Measurements from ENCODE around the gene ABLIM2. TPM values are rescaled to one million over a fixed set of nuclear protein-coding genes. Genes with fewer than 3 reads are reported as not detected.

ABLIM2 gene
- 10 to 100 TPM in 2 of 4 donors, 1 to 10 TPM in 2; 9.2 to 24.0 (median 12.3) TPM for total RNA-seq

DNA sequence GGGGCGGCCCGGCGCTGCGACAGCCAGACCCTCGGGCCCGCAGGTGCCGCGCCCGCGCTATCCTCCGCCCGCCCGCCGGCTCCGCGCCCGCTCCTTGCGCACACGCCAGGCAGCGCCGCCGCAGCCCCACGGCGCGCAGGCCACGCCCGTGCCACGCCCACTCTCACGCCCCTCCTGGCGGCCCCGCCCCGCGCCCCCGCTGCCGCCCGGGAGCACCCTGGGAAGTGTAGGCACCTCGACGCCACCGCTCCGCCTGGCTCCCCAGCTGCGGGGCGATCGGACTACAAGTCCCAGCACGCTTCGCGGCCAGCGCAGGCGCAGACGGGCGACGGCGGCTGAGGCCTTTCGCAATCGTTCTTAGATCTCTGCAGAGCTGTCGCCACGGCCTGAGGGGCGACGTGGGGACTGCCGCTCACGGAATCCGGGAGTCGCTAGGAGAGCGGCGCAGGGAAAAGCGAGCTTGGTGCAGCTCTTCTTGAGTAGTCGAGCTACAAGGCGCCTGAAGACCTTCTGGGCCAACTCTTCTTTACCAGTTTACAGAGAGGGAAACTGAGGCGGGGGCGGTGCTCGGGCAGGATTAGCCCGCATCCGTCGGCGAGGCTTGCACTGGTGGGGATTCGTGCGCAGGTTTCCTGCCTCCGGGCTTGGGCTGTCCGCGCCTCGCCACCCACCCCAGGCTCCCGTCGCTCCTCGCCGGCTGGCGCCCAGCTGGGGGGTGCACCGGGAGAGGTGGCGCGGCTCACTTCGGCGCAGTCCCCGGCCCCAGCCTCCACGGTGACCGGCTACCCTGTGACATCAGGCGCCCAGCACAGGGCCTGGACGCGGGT lies at the start of gene ABLIM2:
TSS of gene ABLIM2 (minus strand) at position 104 of the 827 bp plus-strand sequence. CDS start 124 bp downstream, outside the sequence.
- Histone ChIP-seq H3K9me3 (no peaks in the 10 kb centered on the region), H3K4me1 (peaks cover 25 to 41% of the 10 kb centered on the region in 2 donors), H3K27ac (peak within 1 kb of the TSS in 1 of 3 donors; percentile 22), H3K27me3 (no peaks in the 10 kb centered on the region), H3K36me3 (no peaks in the 10 kb centered on the region), H3K4me3 (replicated peaks in 1 of 3) (peak within 1 kb of the TSS; percentile 41 to 74 (median 60))
- TF ChIP-seq POLR2A (IDR thresholded peaks at IDR 0.05) (peak in 1 of 2 donors; percentile 79), CTCF (IDR thresholded peaks at IDR 0.05) (no peak)
- intact Hi-C loops (cut with DNase I) = no loop called here
- 0 to 2% methylated on average over 12 to 50 of the region's 96 CpGs for WGBS, 2 donors
- peak; percentile 98 to 99 for DNase-seq

GRCh38 chr4:8207314-8207713 lies 48.7 kb upstream of the ABLIM2 start:
- Histone ChIP-seq H3K4me1 (peaks cover 0 to 19% of the 10 kb centered on the region in 2 donors), H3K27ac (no peak overlapping the region), H3K9me3 (no peaks in the 10 kb centered on the region), H3K27me3 (no peaks in the 10 kb centered on the region), H3K4me3 (replicated peaks in 1 of 3) (no peak overlapping the region), H3K36me3 (no peaks in the 10 kb centered on the region)
- no peak for DNase-seq
- WGBS, 2 donors = 85 to 94% methylated on average over 6 of the region's 6 CpGs
- intact Hi-C loops (cut with DNase I) = no loop called here
- TF ChIP-seq CTCF (IDR thresholded peaks at IDR 0.05) (no peak), POLR2A (IDR thresholded peaks at IDR 0.05) (no peak)

DNA sequence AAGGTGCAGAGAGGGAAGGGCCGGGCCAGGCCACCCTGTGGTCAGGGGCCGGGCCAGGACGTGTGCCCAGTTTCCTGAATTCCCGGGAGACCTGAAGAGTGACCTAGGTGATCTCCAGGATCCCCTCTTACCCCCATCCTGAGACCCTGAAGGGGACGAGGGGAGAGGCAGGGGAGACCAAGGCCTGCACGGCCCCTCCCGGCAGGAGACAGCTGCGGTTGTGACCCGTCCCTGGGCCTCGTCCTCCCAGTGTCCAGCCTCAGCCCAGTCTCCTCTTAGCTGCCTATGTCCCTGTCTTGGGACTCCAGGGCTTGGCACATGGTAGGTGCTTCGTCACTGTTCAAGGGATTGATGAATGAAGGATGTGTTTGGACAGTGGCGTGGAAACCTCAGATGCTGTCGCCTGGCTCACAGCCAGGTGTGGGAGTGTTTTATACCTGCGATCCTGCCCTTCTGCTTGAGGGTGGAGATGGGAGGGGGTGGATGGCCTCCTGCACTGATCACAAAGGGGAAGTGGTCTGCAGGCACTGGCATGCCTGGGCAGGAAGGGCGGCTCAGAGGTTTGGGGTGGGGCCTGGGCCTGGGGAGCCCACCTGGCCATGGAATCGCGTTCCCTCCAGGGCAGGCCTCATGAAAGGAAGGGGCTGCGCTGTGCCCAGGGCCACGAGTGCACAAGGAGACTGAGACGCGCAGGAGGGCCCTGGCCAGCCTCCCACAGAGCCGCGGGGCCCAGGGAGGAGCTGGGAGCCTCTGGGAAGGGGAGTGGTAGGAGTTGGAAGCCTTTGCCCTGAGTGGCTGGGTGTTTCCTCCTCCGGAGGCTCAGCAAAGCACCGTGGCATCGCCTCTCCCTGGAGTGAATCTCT lies 47.4 kb upstream of the ABLIM2 start:
- 74 to 75% methylated on average over 15 to 16 of the region's 26 CpGs for WGBS, 2 donors
- no peaks in the 10 kb centered on the region for H3K27me3 ChIP-seq
- H3K4me1 ChIP-seq = peaks cover 9 to 32% of the 10 kb centered on the region in 2 donors
- no peaks in the 10 kb centered on the region for H3K9me3 ChIP-seq
- H3K4me3 ChIP-seq (replicated peaks in 1 of 3) = no peak overlapping the region
- no peaks in the 10 kb centered on the region for H3K36me3 ChIP-seq
- no peak overlapping the region for H3K27ac ChIP-seq
- no peak for TF ChIP-seq CTCF (IDR thresholded peaks at IDR 0.05)
- TF ChIP-seq POLR2A (IDR thresholded peaks at IDR 0.05) = no peak
- intact Hi-C loops (cut with DNase I) = no loop called here
- DNase-seq = no peak

DNA sequence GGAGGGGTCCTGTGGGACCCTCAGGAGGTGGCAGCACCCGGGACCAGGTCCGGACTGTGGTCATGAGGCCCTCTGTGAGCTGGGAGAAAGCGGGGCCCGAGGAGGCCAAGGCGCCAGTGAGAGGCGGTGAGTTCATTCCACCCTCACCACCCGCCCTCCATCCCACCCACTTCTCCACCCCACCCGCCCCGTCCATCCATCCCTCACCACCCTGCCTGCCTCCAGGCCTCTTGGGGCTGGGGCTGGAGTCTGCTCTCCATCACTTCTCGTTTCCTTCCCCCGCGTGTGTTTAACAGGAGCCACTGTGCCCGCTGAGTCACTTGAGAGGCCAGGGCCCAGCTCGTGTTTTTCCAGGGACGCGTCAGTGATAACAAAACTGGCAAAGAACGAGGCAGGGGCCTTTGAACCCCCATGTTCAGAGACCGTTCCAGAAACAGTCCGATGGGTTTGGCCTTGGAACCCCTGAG lies 46.7 kb upstream of the ABLIM2 start:
- Histone ChIP-seq H3K36me3 (no peaks in the 10 kb centered on the region), H3K9me3 (no peaks in the 10 kb centered on the region), H3K27ac (no peak overlapping the region), H3K4me3 (replicated peaks in 1 of 3) (no peak overlapping the region), H3K4me1 (peaks cover 16 to 35% of the 10 kb centered on the region in 2 donors), H3K27me3 (no peaks in the 10 kb centered on the region)
- intact Hi-C loops (cut with DNase I) = no loop called here
- DNase-seq = peak in 1 of 2 donors; percentile 51
- TF ChIP-seq CTCF (IDR thresholded peaks at IDR 0.05) (no peak), POLR2A (IDR thresholded peaks at IDR 0.05) (no peak)
- 67 to 75% methylated on average over 17 to 19 of the region's 19 CpGs for WGBS, 2 donors
